Measurements from ENCODE around the gene SORBS2.
"Not testable (repeated sequence)": the region's sequence is repeated elsewhere in the genome, so short reads cannot be mapped to it uniquely, and the experiment has no call there.

The SORBS2 gene

DNA sequence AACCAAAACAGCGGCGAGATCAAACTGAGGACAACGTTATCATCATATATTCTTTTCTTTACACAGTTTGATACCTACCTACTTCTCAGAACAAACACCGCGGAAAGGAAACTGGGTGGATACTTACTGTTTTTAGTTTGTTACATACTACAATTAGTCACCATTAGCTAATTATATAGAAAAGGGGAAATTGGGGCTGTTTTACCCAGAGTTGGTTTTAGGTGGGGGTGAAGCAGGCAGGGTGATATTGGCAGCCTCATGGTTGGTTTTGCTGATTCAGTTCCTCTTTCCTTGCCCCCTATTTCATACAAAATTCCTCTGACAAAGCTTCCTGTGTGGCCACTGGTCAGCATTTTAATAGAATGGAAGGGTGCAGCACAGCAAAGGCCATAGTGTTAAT lies 77.8 kb downstream of the SORBS2 start:
- no peak for DNase-seq

DNA sequence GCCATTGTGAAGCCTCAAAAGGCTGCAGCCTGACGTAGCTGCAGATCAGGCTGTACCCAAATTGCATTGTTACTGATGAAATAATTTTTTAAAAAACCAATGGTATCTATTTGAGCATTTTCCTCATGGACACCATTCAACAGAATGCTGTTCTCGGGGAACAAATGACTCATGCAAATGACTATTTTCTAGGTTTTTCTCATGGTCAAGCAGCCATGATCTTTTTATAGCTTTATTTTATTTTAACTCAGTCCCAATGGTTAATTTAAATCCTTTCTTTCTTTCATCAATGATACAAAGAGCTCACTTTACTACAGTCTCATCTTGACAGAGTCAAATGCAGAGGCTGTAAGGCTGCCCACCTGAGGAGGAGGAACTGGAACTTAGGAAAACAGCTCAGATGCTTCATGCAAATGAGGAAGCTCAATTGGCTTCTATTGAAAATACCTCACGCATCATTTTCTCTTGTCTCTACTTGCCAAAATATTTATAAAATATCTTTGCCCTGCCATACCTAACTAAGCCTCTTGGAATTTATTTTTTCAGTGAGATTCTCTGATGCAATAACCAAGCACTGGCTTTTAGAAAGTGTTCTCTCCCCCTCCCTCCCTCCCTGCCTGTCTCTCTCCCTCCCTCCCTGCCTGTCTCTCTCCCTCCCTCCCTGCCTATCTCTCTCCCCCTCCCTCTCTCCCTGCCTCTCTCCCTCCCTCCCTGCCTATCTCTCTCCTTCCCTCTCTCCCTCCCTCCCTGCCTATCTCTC lies 81.0 kb downstream of the SORBS2 start:
- no peak for DNase-seq

DNA sequence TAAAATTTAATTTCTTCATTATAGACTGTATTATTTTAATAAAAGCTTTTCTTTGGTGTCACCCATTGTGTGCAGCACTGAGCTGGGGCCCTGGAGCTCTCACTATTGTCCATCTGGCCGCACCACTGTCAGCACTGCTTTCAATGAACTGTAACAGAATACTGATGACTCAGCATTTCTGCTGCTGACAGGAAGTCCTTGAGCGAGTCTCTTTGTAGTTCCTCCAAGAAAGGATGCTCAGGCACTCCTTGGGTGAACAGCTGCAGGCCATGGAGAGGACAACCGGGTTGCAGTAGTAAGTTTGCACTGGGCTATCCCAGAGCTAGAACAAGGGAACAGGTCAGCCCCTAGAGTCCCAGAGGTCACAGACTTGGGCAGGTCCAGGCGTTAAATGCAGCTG lies 81.6 kb downstream of the SORBS2 start:
- DNase-seq: no peak

DNA sequence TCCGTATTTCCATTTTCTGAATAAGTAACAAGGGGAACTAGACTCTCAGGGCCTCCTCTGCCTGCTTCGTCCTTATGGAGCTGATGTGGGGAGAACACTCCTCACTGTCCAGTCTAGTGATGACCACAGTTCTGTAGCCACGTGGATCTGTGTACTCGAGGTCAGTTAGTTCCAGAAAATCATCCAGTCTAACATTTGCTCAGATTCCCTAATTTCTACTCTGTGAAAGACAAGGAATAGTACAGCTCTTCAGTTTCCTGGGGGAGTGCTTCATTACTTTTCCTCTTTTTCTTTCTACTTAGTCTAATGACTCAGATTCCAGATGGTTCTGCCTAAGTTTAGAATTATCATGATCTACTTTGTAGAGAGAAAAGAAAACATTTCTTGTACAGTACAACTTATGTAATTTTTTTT lies 82.6 kb downstream of the SORBS2 start:
- DNase-seq: no peak

DNA sequence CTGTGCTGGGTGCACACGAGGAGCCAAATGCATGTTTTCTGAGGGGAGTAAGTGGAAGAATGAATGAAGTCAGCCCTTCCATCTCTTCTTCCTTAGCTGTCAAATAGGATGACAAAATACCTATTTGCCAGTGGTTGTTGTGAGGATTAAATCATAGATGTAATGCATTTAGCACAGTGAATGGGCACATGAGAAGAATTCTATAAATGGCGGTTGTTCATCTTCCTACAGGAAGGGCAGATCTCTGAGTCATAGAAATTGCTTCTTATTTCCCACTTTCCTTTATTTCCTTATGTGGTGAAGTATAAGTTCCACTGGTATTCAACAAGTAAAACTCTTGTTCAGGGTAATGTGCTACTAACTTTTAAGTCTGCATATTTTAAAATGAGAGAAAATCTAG lies 83.1 kb downstream of the SORBS2 start:
- no peak for DNase-seq

DNA sequence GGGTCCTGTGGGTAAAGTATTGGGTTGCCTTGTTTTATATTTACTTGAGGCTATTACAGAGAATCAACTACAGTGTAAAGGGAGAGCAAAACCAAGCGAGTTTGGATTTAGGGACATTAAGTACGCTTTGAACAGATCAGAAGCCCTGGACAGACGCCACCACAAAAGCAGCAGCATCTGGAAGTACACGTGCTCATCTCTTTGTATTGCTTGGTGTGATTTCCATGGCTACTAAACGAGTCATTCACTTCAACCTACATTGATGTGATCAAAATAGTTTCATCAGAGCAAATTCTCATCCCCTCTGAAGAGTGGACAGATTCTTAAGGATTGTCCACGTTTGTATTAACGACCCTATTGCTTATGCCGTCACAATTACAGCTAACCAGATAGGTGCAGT lies 85.1 kb downstream of the SORBS2 start:
- no peak for DNase-seq

DNA sequence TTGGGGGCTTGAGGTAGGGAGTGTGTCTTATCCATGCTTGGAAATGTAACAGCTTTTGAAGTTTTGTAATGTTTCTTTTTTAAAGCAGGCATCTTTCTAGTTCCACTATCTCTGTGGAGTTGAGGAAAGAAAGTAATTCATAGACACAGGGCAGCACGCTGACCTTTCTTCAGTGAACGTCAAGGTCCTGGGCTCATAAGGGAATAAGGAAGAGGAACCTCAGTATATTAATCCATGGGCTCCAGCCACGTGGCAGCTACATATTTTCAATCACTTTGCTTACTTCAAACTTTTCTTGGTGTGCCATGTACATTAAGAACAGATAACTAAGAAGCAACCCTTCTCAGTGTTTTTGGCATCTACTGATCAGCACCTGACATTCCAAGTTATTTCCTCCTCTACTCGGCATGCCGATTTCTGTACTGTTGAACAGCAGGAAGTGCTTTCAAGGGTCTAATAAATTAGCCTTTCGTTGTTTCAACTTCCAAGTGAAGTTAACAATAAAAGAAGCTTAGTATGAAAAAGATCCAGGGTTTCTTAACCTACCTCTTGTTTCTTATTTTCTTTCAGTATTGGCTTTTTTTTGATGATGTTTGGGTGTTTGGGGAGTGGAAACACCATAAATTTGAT lies 88.2 kb downstream of the SORBS2 start:
- no peak for DNase-seq

DNA sequence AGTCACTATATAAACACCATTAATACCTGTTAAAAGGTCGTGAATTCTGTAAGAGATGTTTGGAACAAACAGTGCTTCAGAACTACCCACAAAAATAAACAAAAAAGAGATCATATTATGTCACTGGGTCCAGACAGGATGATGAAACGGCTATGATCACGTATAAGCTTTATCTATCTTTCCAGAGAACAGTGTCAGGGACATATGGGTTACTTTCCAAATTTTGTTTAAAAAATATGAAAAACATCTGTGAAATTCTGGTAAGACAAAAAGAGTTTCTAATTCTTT lies 90.0 kb downstream of the SORBS2 start:
- DNase-seq: no peak

DNA sequence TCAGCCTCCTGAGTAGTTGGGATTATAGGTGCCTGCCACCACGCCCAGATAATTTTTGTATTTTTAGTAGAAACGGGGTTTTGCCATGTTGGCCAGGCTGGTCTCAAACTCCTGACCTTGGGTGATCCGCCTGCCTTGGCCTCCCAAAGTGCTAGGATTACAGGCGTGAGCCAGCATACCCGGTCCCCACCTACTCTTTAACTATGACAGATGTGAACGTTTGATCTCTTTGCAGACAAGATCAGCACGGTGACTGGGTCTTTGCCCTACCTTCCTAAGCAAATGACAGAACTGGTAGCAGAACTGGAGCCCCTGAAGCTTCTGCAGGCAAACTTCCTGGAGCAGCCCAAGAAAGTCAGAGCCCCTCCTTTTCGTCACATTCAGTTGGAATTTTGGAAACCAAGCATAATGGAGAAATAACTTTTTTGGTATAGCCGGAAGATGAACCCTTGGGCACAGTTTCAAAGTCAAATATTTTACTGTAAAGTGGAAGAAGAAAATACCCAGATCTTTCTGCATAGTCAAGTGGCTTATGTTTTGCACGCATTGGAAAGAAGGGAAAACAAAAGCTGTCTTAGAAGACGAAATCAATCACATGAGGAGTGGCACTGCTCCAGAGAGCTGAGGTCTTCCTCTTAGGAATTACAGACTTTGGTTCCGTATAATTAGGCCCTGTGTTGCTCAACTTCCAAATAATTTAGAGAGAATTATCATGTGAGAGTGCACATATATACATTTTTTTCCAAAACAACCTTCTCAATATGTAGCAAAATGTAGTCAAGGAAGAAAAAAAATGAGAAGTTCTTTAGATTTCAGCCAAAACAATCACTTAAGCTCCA lies 90.6 kb downstream of the SORBS2 start:
- DNase-seq: no peak

DNA sequence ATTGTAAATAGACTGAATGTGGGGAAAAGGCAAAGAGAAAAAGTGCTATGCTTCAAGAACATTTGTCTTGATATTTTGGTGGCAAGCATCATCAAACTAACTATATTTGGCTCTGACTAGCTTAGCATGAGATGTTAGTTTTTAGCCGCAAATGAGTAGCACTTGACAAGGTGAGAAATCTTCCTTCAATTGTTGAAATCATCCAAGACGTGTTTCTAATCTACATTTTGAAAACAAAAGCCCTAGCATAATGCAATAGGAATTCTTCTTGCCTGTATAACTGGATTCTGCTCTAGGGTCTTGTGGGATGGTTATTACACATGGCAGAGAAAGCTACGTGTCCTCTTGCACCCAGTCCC lies 92.5 kb downstream of the SORBS2 start:
- DNase-seq: no peak

DNA sequence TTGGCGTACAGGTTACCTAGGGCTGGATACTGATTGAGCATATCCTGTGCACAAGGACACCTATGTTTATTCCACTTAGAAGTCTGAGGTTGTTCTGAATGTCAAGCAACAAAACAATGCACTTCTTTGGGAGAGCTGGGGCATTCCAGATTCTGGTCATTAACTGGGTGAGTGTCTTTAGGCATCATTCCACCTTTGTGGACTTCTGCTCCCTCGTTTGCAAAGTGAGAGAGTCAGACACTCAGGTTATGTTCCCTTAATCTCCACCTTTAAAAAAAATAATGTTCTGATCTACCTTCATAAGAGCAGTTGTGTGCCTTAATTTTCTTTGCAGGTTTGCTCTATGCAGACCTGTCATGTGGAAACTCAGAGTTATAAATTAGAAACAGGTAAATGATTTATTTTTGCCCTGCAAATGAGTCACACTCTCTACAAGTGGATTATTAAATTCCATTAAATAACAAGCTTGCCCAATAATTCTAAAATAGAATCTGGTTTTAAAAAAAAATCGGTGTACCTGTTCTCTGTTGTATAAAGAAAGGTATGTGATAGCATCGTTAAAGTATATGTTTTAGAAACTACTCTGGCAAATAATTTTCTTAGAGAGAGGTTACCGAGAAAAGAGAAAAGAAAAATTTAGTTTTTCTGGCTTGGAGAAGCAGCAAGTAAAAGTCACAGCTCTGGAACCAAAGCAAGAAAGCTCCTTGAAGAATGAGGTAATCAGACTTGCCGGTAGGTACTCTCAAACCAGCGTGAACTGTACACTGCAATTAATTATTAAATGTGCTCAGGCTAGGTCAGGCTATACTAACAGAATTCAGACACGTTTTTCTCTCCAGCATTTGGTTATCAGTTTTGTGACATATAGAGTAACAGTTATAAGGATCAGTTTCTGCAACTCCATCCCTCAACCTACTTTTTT lies 93.2 kb downstream of the SORBS2 start:
- DNase-seq: no peak

DNA sequence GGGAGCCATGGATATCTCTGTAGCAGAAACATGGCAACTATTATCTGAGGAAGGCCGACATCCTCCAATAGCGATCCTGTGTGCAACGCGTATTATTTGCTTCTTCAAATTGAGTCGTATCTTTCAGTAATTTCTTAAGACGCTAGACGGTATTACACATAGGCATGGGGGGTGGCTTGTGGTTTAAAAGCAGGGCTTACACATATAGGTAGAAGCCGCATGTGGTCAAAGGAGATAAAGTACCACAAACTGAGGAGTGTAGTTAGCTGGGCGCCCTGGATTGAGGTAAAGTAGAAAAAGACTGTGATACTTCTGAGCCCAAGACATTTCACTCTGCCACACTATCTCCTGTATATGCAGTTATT lies 94.6 kb downstream of the SORBS2 start:
- DNase-seq: no peak

DNA sequence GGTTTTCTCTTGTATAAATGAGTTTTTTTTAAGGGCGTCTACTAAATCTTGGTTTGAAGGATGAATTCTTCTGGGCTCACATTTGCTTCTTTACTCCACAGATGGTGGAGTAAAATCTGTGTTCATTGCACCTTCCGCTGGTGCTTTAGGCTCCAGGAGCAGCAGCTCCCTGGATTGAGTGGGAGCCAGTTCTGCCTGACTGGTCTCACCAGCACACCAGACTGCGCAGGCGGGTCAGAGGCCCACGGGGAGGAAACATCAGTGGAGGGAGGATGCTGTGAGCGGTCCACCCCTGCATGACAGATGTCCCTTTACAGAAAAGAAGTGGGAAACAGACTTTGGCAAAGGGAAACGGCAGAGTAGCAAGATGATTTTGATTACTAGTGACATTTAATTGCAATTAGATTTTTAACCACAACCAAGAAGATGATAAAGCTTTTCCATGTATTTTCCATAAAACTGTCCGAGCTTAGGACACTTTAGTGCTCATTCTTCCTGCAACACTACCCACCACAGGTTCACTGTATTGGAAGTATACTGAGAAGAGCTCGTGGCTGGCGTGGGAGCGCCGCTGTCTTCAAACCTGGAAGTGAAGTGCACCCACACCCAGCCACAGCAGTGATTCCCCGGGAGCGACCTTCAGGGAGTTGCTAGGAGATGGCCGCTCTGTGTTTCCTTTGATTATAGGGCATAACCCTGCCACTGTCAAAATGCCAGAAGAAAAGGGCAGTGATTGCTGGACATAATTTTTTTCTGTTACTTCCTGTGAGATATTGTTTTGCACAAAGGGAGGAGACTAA lies 95.2 kb downstream of the SORBS2 start:
- no peak for DNase-seq

DNA sequence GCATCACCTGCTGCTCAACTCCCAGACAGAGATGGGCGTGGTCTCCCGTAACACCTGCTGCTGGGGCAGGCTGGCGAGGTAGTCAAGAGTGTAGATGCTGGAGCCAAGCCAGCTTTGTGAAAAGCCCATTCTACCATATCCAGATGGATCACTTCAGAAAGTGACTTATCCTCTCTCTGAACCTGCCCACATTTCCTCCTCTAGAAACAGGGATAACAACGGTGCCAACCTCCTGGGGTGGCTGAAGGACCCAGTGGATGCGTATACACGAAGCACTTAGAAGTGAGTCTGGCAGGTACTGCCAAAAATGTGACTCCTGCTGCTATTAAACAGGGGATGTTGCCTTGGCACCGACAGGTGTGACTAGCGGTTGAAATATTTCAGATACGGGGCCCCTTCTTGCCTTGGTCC lies 95.8 kb downstream of the SORBS2 start:
- no peak for DNase-seq

DNA sequence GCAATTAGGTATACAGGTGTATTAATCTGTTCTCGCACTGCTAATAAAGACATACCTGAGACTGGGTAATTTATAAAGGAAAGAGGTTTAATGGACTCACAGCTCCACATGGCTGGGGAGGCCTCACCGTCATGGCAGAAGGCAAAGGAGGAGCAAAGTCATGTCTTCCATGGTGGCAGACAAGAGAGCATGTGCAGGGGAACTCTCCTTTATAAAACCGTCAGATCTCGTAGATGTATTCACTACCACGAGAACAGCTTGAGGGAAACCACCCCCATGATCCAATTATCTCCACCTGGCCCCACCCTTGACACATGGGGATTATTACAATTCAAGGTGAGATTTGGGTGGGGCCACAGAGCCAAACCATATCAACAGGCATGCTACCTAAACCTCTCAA lies 97.5 kb downstream of the SORBS2 start:
- DNase-seq: not testable (repeated sequence)

DNA sequence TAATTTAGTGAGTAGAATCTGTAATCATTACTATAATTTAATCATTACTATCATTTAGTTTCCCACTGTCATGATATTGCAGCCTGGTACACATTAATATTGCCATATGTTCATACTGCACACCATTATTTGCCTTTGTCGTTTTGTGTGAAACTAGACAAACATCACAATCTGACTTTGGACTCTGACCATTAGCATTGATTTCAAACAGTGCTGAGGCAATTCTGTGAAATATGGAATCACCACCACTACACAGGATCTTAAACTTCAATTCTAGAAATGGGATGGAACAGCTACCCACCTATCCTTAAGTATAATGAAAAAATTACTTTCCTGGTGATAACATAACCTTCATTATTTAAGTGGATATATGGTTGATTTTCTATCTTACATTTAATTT lies 98.3 kb downstream of the SORBS2 start:
- no peak for DNase-seq

DNA sequence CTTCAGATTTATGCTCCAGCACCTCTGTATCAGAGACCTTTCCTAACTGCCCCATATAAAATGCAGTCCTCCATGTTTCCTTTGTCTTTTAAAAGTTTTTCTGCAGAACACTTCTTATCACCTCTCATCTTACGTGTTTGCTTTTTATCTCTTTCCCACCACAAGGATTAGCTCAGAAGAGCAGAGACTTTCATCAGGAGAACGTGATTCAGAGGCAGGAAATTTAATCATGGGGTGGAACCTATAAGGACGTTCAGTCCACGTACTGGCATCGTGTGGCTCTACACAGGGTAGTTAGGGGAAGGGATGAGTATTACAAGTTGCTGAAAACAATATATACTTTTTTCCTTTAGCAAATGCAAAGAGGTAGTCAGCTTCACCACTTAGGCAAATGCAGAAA lies 98.7 kb downstream of the SORBS2 start:
- DNase-seq: no peak

DNA sequence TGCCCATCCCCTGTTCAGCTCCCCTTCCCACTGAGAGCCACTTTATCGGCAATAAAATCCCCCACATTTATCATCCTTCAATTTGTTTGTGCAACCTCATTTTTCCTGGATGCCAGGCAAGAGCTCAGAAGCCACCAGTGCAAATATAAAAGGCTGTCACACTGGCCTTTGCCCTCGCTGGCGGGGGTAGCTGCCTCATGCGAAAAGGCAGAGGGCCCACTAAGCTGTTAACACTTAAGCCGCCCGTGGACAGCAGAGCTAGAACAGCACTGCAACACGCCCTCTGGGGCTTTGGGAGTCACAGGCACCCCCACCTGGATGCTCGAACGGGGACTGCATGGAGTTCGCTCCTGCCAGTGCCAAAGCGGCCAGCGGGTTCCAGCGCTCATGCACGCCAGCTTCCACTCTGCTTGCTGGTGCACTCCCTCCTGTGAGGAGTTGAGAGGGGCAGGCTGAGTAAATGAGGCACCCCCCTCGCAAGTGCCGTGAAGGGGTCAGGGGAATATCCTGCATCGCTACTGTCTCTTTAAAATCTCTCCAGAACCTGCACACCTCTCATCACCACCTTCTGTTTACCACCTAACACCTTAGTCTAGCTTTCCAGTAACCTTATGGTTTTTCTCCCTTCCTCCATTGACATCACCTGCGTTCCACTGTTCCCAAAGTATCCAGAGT lies 99.5 kb downstream of the SORBS2 start:
- no peak for DNase-seq

DNA sequence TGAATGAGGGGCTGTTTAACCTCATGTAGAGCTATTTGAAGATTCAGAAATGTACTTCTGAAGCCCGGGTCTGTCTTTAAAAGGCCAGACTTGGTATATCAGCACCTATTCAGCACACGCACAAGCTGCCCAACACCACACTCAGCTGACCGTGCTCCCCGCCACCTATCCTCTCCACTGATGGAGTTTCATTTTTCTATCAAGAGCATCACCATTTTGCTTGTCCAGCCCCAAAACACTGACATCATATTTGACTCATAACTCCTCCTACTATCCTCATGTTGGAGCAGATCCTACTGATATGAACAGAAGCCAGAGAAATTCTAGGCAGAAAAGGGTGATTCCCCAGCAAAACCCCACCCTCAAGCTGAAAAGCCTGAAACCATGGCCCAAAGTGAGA lies 100.3 kb downstream of the SORBS2 start:
- DNase-seq: no peak

DNA sequence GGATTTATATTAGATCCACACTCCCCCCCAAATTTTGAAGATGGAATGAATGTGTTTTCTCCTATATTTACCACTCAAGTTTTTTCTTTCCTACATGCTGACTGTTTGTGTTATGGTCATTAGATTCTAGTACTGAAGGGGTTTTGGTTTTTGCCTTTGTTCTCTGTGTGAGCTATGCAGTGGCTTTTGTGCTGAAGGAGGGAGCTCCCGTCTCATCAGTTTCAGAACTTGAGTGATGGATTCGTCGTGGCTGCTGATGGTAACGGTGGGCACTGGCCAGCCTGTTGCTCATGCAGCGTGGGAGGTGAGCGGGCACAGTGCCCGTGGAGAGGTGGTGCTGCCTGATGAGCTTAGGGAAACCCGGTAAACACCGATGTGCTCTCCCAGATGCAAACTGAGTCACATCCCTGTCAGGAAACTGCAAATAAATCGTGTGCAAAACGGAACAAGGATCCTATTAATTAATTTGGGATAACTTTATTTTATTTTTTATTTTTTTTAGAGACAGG lies 101.5 kb downstream of the SORBS2 start:
- DNase-seq: no peak

DNA sequence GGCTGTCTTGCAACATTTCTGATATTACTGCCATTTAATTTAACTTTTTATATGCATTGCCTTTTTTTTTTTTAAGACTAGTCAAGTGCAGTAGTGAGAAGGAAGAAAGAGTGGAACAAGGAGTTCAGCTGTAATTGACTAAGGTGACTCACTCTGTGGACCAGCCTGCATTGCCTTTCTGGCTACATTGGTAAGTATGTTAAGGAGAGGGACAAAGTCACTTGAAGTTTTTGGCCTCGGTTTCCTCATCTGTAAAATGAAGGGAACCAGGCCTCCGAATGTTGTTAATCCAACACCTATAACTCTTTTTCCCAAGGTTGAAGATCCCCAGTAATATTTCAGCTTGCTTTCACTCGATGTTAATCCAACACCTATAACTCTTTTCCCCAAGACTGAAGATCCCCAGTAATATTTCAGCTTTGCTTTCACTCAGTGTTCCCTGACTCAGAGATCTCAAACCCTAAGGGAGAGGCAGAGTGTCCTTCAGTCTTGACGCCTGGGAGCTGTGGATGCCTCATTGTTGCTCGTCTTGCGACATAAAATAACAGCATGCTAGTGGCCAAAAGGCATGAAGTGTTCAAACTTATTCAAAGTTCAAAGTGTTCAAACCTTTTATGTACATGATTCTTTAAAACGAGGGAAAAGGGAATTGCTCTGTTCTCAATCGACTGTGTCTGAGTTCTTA lies 102.0 kb downstream of the SORBS2 start:
- no peak for DNase-seq

Data from stimulated activated naive CD4-positive, alpha-beta T cell (primary cell).